GM19193 (cell line): ENCODE data around the gene B3GNT8.

Experiments
- POLR2A ChIP-seq: IDR thresholded peaks from 4 replicates; pipeline ENCODE4 v1.6.1; 2011; ENCODE audit not compliant: insufficient read depth, insufficient read length; ENCODE audit errors: extremely low read depth

Gene B3GNT8

GRCh38 chr19:41376998-41377365 is 50.2 kb downstream of the B3GNT8 start:
- no peak for TF ChIP-seq POLR2A

GRCh38 chr19:41376241-41376997 is 50.8 kb downstream of the B3GNT8 start, which contains the start of gene TMEM91:
TMEM91 (plus strand) TSS chr19:41376533; CDS start chr19:41378310, 1,777 bp downstream.
- TF ChIP-seq POLR2A = peak; percentile 7
